Left ventricle myocardium inferior (tissue), 1 donor: ENCODE results near the gene PARL. TPM values are rescaled to one million over a fixed set of nuclear protein-coding genes. Genes with fewer than 3 reads are reported as not detected.

Experiments used
- DNase-seq: peaks from one replicate; pipeline ENCODE4 v3.0.0-alpha.2; 2020
- H3K27ac ChIP-seq: fragments of 200-600 bp; replicated peaks from 2 replicates; pipeline ENCODE4 v1.8.0; 2021
- H3K27me3 ChIP-seq: fragments of 200-600 bp; 2 replicates; pipeline ENCODE4 v1.8.0; 2021; ENCODE audit warnings: low read depth
- H3K36me3 ChIP-seq: fragments of 200-600 bp; 2 replicates; pipeline ENCODE4 v1.8.0; 2021
- H3K4me1 ChIP-seq: fragments of 200-600 bp; 2 replicates; pipeline ENCODE4 v1.8.0; 2021
- H3K4me3 ChIP-seq: fragments of 200-600 bp; 2 replicates; pipeline ENCODE4 v1.8.0; 2021; ENCODE audit warnings: mild to moderate bottlenecking, moderate library complexity
- H3K9me3 ChIP-seq: fragments of 200-600 bp; replicated peaks from 2 replicates; pipeline ENCODE4 v1.8.0; 2021
- intact Hi-C: fragments of 100-400 bp; cut with micrococcal nuclease; formaldehyde crosslinking; loops from one replicate; pipeline ENCODE4 v1.11.0; 2022
- total RNA-seq: library from RNA; stranded (reverse); fragmentation: NEBNext Ultra II Directional; extraction: Animal tissue kit (Norgen Biotek cat#: 25700); gene quantifications from one replicate; pipeline ENCODE4 v1.2.1, GENCODE V29; 2021
- TF ChIP-seq, protein P1 (sequence below): fragments of 200-600 bp; IDR thresholded peaks from 2 replicates; pipeline ENCODE4 v1.8.0; 2021; ENCODE audit warnings: antibody characterized with exemption, mild to moderate bottlenecking, borderline replicate concordance
- donor health status: DM: no; HTN: yes; CAD: no; lungs with severe emphysema.

The PARL gene
- total RNA-seq, 1 donor from 2014 or later: 52.8 TPM

DNA sequence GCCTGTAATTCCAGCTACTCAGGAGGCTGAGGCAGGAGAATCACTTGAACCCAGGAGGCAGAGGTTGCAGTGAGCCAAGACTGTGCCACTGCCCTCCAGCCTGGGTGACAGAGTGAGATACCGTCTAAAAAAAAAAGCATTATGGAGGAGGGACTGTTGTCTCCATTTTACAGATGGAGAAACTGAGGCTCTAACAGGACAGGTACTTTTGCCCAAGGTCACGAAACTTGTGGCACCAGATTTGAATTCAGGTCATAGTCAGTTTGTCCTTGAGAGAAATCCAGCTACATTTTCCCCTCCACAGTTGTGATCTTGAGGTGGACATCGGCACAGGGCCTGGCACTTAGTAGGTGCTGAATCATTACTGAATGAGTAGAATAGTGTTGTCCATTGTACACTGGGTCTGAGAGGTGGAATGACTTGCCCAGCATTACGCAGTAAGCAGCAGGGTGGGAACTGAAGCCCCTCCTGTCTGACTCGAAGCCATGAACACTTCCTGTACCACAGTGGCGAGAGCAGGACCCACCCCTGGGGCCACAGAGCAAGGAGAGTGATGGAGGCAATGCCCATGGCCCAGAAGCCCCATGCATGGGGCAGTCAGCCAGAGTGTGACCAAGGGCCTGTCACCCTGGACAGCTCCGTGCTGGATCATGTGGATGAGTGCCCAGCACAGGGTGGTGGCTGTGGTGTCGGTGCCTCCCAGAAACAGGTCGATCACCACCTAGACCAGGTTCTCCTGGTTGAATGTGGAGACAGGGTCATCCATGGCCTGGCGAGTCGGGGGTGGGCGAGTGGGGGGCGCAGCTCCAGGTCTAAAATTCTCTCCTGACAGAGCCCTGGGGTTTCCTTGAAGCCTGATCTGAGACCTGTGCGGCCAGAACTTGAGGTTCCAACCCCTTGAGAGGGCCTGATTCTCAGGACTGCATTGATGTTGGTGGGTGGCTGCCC, 20.4 kb upstream of the PARL start:
- Histone ChIP-seq H3K36me3 (no peaks in the 10 kb centered on the region), H3K4me3 (no peak overlapping the region), H3K9me3 (no peaks in the 10 kb centered on the region), H3K4me1 (no peaks in the 10 kb centered on the region), H3K27ac (no peak overlapping the region), H3K27me3 (peaks cover 26% of the 10 kb centered on the region)
- DNase-seq: no peak
- intact Hi-C loops: no loop called here
- TF ChIP-seq, protein P1, sequence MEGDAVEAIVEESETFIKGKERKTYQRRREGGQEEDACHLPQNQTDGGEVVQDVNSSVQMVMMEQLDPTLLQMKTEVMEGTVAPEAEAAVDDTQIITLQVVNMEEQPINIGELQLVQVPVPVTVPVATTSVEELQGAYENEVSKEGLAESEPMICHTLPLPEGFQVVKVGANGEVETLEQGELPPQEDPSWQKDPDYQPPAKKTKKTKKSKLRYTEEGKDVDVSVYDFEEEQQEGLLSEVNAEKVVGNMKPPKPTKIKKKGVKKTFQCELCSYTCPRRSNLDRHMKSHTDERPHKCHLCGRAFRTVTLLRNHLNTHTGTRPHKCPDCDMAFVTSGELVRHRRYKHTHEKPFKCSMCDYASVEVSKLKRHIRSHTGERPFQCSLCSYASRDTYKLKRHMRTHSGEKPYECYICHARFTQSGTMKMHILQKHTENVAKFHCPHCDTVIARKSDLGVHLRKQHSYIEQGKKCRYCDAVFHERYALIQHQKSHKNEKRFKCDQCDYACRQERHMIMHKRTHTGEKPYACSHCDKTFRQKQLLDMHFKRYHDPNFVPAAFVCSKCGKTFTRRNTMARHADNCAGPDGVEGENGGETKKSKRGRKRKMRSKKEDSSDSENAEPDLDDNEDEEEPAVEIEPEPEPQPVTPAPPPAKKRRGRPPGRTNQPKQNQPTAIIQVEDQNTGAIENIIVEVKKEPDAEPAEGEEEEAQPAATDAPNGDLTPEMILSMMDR: no peak

DNA sequence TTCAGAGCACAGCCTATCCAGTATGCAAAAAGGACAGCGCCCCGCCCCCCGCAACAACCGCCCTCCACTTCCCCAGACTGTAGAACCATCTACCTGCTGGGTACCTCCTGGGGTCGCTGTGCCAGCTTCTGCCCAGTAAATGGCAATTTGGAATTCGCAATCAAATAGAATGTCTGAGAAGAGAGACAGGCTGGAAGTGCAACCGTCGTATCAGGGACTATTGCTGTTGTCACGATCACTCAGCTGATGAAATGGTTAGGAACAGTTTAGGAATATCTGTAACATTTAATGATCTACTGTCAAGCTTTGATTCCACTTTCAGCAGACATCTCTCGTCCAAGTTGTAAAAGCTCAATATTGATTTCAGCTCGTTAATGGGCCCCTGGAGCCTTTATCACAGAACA, 13.3 kb upstream of the PARL start:
- TF ChIP-seq, protein P1: no peak
- Histone ChIP-seq H3K36me3 (no peaks in the 10 kb centered on the region), H3K27ac (no peak overlapping the region), H3K27me3 (peaks cover 64% of the 10 kb centered on the region), H3K4me1 (peaks cover 2% of the 10 kb centered on the region), H3K4me3 (no peak overlapping the region), H3K9me3 (no peaks in the 10 kb centered on the region)
- DNase-seq: no peak
- intact Hi-C loops: loop anchor here (10.0 kb wide), 1 partner anchor 117 kb away; the partner anchor contains the start of gene ABCC5

DNA sequence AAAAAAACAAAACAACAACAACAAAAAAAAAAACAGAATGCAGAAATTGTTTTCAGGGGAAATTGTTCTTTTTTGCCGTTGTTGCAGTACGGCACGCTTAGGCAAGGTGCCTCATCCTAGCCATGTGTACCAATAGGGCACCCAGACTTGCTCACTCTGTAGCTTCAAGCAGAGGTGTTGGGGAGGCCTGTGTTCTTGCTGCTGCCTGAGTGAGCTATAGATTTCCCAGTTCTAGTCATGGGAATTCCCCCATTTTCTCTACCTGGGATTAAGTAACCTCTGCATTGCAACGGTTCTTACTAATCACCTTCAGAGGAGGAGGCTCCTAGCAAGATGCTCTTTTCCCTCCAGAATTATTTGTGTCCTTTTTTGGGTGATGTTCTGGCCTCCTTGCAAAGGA, 12.9 kb upstream of the PARL start:
- Histone ChIP-seq H3K27ac (no peak overlapping the region), H3K36me3 (no peaks in the 10 kb centered on the region), H3K9me3 (no peaks in the 10 kb centered on the region), H3K27me3 (peaks cover 68% of the 10 kb centered on the region), H3K4me3 (no peak overlapping the region), H3K4me1 (peaks cover 2% of the 10 kb centered on the region)
- TF ChIP-seq, protein P1: no peak
- intact Hi-C loops: loop anchor here (10.0 kb wide), 1 partner anchor 117 kb away; the partner anchor contains the start of gene ABCC5
- DNase-seq: no peak

DNA sequence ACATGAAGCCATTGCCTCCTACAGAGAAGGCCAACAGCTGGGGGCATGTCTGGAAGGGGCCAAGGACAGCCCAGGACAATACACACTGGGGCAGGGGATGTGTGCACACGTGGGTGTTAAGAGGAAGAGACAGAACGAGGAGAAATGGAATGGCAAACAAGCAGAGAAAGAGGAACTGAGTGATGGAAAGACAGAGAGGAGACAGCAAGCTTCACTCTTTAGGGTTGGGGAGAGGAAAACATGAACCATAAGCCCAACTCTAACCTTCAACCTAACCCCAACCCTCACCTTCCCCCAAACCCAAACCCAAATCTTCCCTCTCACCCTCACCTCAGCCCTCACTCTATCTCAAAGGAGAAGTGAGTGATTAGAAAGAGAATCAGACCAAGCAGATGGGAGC, 11.9 kb upstream of the PARL start:
- no peak for DNase-seq
- TF ChIP-seq, protein P1: no peak
- Histone ChIP-seq H3K36me3 (no peaks in the 10 kb centered on the region), H3K4me3 (no peak overlapping the region), H3K27ac (no peak overlapping the region), H3K27me3 (peaks cover 69% of the 10 kb centered on the region), H3K4me1 (peaks cover 2% of the 10 kb centered on the region), H3K9me3 (no peaks in the 10 kb centered on the region)
- intact Hi-C loops: loop anchor here (10.0 kb wide), 1 partner anchor 118 kb away; the partner anchor contains the start of gene ABCC5

DNA sequence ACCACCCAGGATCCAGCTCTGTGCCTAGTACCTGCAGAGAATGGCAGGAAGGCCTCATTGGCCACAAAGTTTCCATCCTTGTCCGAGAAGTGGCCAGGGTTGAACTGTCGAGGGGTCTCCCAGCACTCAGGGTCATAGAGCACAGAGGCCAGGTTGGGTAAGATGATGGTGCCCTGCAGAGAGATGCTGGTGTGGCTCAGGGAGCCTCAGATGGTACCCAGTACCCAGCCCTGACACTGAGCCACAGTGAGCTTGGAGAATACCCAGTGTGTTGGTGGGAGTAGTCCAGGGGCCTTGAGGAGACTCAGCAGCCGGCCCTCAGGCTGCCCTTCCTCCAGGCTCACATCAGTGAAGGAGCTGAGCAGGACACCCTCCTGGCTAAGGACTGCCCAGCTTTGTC, 11.5 kb upstream of the PARL start:
- H3K4me1 ChIP-seq: peaks cover 2% of the 10 kb centered on the region
- no peak overlapping the region for H3K27ac ChIP-seq
- intact Hi-C loops: loop anchor here (10.0 kb wide), 1 partner anchor 119 kb away; the partner anchor contains the start of gene ABCC5
- no peaks in the 10 kb centered on the region for H3K9me3 ChIP-seq
- H3K36me3 ChIP-seq: no peaks in the 10 kb centered on the region
- no peak for DNase-seq
- peaks cover 66% of the 10 kb centered on the region for H3K27me3 ChIP-seq
- TF ChIP-seq, protein P1: no peak
- H3K4me3 ChIP-seq: no peak overlapping the region
